HCT116 (cell line): Measurements from ENCODE around the gene DDX24. TPM values are rescaled to one million over a fixed set of nuclear protein-coding genes. Genes with fewer than 3 reads are reported as not detected.

ENCODE experiments used
- ATAC-seq: fragments of 200-7000 bp; cut with Tn5 transposase; 2 replicates; pipeline ENCODE4 v1.9.1; 2020; ENCODE audit warnings: mild to moderate bottlenecking, moderate library complexity
- BruUV-seq: library from RNA; stranded (reverse); fragments of 400-500 nt; replicated peaks from 2 replicates; lab custom pipeline; 2021; lab: Mats Ljungman, UMichigan
- CTCF ChIA-PET: fragments of 300-600 bp; sonication (Branson Sonifier 250); formaldehyde crosslinking; loops from one replicate; lab custom pipeline; 2021; ENCODE audit warnings: antibody characterized with exemption; lab: Charles Lee
- POLR2A ChIA-PET: fragments of 300-600, 350-600 bp; sonication (Branson Sonifier 250); formaldehyde crosslinking; loops from one replicate; lab custom pipeline; 2021; ENCODE audit warnings: antibody characterized with exemption; lab: Charles Lee
- RAD21 ChIA-PET, 2 experiments: fragments of 300-600 bp; sonication (Branson Sonifier 250); formaldehyde crosslinking; loops; one replicate each; lab custom pipeline; 2023; ENCODE audit warnings: low total read pairs in 2 of 2; ENCODE audit not compliant: uncharacterized antibody in 2 of 2, unreplicated experiment in 2 of 2, low non-redundant PET in 1 of 2; lab: Charles Lee
- DNase-seq: peaks from one replicate; pipeline ENCODE4 v3.0.0-alpha.2; 2010; ENCODE audit warnings: low read depth, low spot score
- H2AFZ ChIP-seq: fragments of 200-600 bp; shearing (Covaris generic), sonication (generic); 2 replicates; pipeline ENCODE4 v1.6.1; 2017; ENCODE audit warnings: low read depth, mixed run types, mixed read lengths, antibody characterized with exemption, low read length; ENCODE audit not compliant: poor library complexity, severe bottlenecking
- H3K27ac ChIP-seq: 2 replicates; pipeline ENCODE4 v1.5.1; 2012; ENCODE audit warnings: low read depth, low read length
- H3K27me3 ChIP-seq: fragments of 200-600 bp; sonication (generic); 2 replicates; pipeline ENCODE4 v1.6.1; 2016; ENCODE audit warnings: mixed run types, low read length, mixed read lengths; ENCODE audit not compliant: insufficient read depth
- H3K36me3 ChIP-seq, 2 experiments: fragments of 200-500 bp in 1 of 2; fragments of 200-600 bp in 1 of 2; sonication (Bioruptor generic) in 1 of 2; sonication (generic) in 1 of 2; 2 replicates each; pipeline versions ENCODE4 v1.5.1 to v1.6.1; 2014 to 2016; ENCODE audit warnings: low read length in 2 of 2, inconsistent platforms in 1 of 2, mixed read lengths in 1 of 2, mixed run types in 1 of 2; ENCODE audit not compliant: insufficient read depth in 2 of 2, control insufficient read depth in 1 of 2
- H3K4me1 ChIP-seq, 2 experiments: fragments of 200-600 bp in 1 of 2; sonication (generic) in 1 of 2; 2 replicates each; pipeline versions ENCODE4 v1.5.1 to v1.6.1; 2012 to 2017; ENCODE audit warnings: low read length in 2 of 2, inconsistent platforms in 1 of 2, mild to moderate bottlenecking in 1 of 2, mixed read lengths in 1 of 2, mixed run types in 1 of 2, moderate library complexity in 1 of 2; ENCODE audit not compliant: insufficient read depth in 2 of 2, control insufficient read depth in 1 of 2
- H3K4me2 ChIP-seq: fragments of 200-600 bp; sonication (generic); 2 replicates; pipeline ENCODE4 v1.6.1; 2017; ENCODE audit warnings: mixed run types, low read length, mixed read lengths
- H3K4me3 ChIP-seq, 2 experiments: fragments of 200-600 bp in 1 of 2; sonication (generic) in 1 of 2; replicated peaks in 1 of 2; 2 replicates each; pipeline ENCODE4 v1.5.1; 2011 to 2016; ENCODE audit warnings: low read length in 2 of 2, control low read depth in 1 of 2, low read depth in 1 of 2, mild to moderate bottlenecking in 1 of 2, mixed read lengths in 1 of 2, mixed run types in 1 of 2
- H3K79me2 ChIP-seq: fragments of 200-600 bp; sonication (generic); 2 replicates; pipeline ENCODE4 v1.6.1; 2017; ENCODE audit warnings: mild to moderate bottlenecking, mixed run types, low read length, moderate library complexity, mixed read lengths; ENCODE audit not compliant: insufficient read depth
- H3K9ac ChIP-seq: fragments of 200-600 bp; sonication (generic); 2 replicates; pipeline ENCODE4 v1.6.1; 2016; ENCODE audit warnings: low read length, mixed read lengths
- H3K9me2 ChIP-seq: fragments of 200-600 bp; sonication (generic), shearing (Covaris generic); 2 replicates; pipeline ENCODE4 v1.6.1; 2017; ENCODE audit warnings: mixed run types, mild to moderate bottlenecking, moderate library complexity; ENCODE audit not compliant: insufficient read depth
- H3K9me3 ChIP-seq, 2 experiments: fragments of 200-500 bp in 1 of 2; fragments of 200-600 bp in 1 of 2; sonication (Bioruptor generic) in 1 of 2; sonication (generic) in 1 of 2; 2 replicates each; pipeline ENCODE4 v1.6.1; 2014 to 2017; ENCODE audit warnings: low read length in 2 of 2, mixed read lengths in 2 of 2, inconsistent platforms in 1 of 2, low read depth in 1 of 2, mild to moderate bottlenecking in 1 of 2, mixed run types in 1 of 2, moderate library complexity in 1 of 2; ENCODE audit not compliant: control insufficient read depth in 1 of 2, insufficient read depth in 1 of 2
- H4K20me1 ChIP-seq: fragments of 200-600 bp; sonication (generic), shearing (Covaris generic); 2 replicates; pipeline ENCODE4 v1.6.1; 2017; ENCODE audit warnings: mixed run types, mild to moderate bottlenecking, moderate library complexity; ENCODE audit not compliant: insufficient read depth
- CBX3 ChIP-seq: IDR thresholded peaks from 2 replicates; pipeline ENCODE4 v1.6.1; 2012; ENCODE audit warnings: low read depth
- CEBPB ChIP-seq: IDR thresholded peaks from 2 replicates; pipeline ENCODE4 v1.6.1; 2012; ENCODE audit warnings: low read depth
- EGR1 ChIP-seq: IDR thresholded peaks from 2 replicates; pipeline ENCODE4 v1.6.1; 2012; ENCODE audit warnings: low read depth
- ELF1 ChIP-seq: IDR thresholded peaks from 2 replicates; pipeline ENCODE4 v1.6.1; 2012; ENCODE audit warnings: low read depth, borderline replicate concordance
- JUND ChIP-seq: IDR thresholded peaks from 2 replicates; pipeline ENCODE4 v1.6.1; 2012
- POLR2A ChIP-seq: IDR thresholded peaks from 2 replicates; pipeline ENCODE4 v1.7.0; 2011; ENCODE audit warnings: borderline replicate concordance; ENCODE audit not compliant: insufficient read depth, insufficient read length; ENCODE audit errors: extremely low read depth
- SIN3A ChIP-seq: IDR thresholded peaks from 2 replicates; pipeline ENCODE4 v1.6.1; 2012; ENCODE audit warnings: low read depth
- SRF ChIP-seq: IDR thresholded peaks from 2 replicates; pipeline ENCODE4 v1.6.1; 2012; ENCODE audit warnings: low read depth
- TCF7L2 ChIP-seq: IDR thresholded peaks from 2 replicates; pipeline ENCODE4 v1.7.0; 2011; ENCODE audit warnings: borderline replicate concordance, inconsistent platforms; ENCODE audit not compliant: insufficient read depth, insufficient read length; ENCODE audit errors: extremely low read depth
- YY1 ChIP-seq: IDR thresholded peaks from 2 replicates; pipeline ENCODE4 v1.6.1; 2011; ENCODE audit warnings: low read length, low read depth, moderate library complexity, mild to moderate bottlenecking; ENCODE audit not compliant: insufficient replicate concordance; ENCODE audit errors: extremely low read depth
- ZFX ChIP-seq: fragments of 450-650 bp; IDR thresholded peaks from 2 replicates; pipeline ENCODE4 v1.6.1; 2017
- ZNF274 ChIP-seq: fragments of 200-500 bp; sonication (Bioruptor generic); IDR thresholded peaks from 2 replicates; pipeline ENCODE4 v1.6.1; 2014; ENCODE audit warnings: mild to moderate bottlenecking, low read depth, low read length, inconsistent platforms
- intact Hi-C: fragments of 100-400 bp; cut with micrococcal nuclease; formaldehyde crosslinking; loops from 2 replicates; pipeline ENCODE4 v1.10.0; 2022
- total RNA-seq: library from RNA; stranded (reverse); gene quantifications from one replicate; pipeline ENCODE4 v1.2.1, GENCODE V29; 2021; ENCODE audit not compliant: unreplicated experiment
- TF ChIP-seq, protein P1 (sequence below), 3 experiments: fragments of 200-600 bp in 1 of 3; sonication (generic) in 1 of 3; IDR thresholded peaks in 2 of 3; conservative IDR thresholded peaks in 1 of 3; 2 replicates each; pipeline ENCODE4 v1.5.1; 2012 to 2017; ENCODE audit warnings: low read depth in 2 of 3, low read length in 2 of 3, antibody characterized with exemption in 1 of 3, borderline replicate concordance in 1 of 3, control low read depth in 1 of 3, mild to moderate bottlenecking in 1 of 3, mixed read lengths in 1 of 3, mixed run types in 1 of 3, moderate library complexity in 1 of 3; ENCODE audit not compliant: insufficient read depth in 1 of 3
- TF ChIP-seq, protein P2 (sequence below): IDR thresholded peaks from 2 replicates; pipeline ENCODE4 v1.6.1; 2012
- TF ChIP-seq, protein P3 (sequence below): IDR thresholded peaks from 2 replicates; pipeline ENCODE4 v1.6.1; 2012; ENCODE audit warnings: low read depth
- TF ChIP-seq, protein P4 (sequence below): IDR thresholded peaks from 2 replicates; pipeline ENCODE4 v1.6.1; 2012

Gene DDX24
- total RNA-seq, 1 experiment from 2014 or later: 169 TPM

DNA sequence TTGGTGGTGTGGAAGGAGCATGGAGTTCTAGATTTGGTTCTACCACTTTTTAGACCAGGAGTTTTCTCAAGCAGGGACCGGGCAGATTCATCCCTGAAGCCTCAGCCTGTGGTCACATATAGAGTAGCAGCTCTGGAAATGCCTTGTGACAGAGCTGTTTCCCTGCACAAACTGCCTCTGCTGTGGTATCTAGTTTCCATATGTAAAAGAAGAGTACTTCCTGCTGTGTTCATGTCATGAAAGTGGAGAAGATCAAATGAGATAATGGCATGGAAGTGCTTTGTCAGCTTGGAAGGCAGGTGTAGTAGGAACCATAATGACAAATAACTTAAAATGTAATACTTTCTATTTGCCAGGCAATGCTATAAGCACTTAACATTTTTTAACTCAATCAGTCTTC lies 28.8 kb downstream of the DDX24 start:
- DNase-seq (no peak), ATAC-seq (no peak)
- Histone ChIP-seq H3K27me3 (no peaks in the 10 kb centered on the region), H2AFZ (no peak overlapping the region), H3K79me2 (no peaks in the 10 kb centered on the region; the same call in 1 of the 2 replicates), H3K4me3 (no peak overlapping the region), H3K27ac (no peak overlapping the region), H3K36me3 (peaks cover 43 to 74% of the 10 kb centered on the region in 2 experiments; a peak in 3 of 4 replicates), H3K4me1 (no peaks in the 10 kb centered on the region), H3K9me3 (no peaks in the 10 kb centered on the region), H3K9ac (no peak overlapping the region), H4K20me1 (no peaks in the 10 kb centered on the region), H3K9me2 (no peaks in the 10 kb centered on the region), H3K4me2 (no peak overlapping the region)
- POLR2A ChIA-PET: no interaction called here
- no peak for TF ChIP-seq EGR1
- no peak for TF ChIP-seq SRF
- no peak for TF ChIP-seq ELF1
- no peak for TF ChIP-seq CBX3
- no peak for TF ChIP-seq ZFX
- TF ChIP-seq POLR2A: no peak
- no peak for TF ChIP-seq JUND
- no peak for TF ChIP-seq CEBPB
- TF ChIP-seq, protein P1, sequence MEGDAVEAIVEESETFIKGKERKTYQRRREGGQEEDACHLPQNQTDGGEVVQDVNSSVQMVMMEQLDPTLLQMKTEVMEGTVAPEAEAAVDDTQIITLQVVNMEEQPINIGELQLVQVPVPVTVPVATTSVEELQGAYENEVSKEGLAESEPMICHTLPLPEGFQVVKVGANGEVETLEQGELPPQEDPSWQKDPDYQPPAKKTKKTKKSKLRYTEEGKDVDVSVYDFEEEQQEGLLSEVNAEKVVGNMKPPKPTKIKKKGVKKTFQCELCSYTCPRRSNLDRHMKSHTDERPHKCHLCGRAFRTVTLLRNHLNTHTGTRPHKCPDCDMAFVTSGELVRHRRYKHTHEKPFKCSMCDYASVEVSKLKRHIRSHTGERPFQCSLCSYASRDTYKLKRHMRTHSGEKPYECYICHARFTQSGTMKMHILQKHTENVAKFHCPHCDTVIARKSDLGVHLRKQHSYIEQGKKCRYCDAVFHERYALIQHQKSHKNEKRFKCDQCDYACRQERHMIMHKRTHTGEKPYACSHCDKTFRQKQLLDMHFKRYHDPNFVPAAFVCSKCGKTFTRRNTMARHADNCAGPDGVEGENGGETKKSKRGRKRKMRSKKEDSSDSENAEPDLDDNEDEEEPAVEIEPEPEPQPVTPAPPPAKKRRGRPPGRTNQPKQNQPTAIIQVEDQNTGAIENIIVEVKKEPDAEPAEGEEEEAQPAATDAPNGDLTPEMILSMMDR (IDR thresholded peaks at IDR 0.05 in 2 of 3, conservative IDR thresholded peaks at IDR 0.05 in 1 of 3; ENCODE audit: borderline replicate concordance in 1 of 3, insufficient read depth in 1 of 3, low read depth in 2 of 3, low read length in 2 of 3): no peak
- no peak for TF ChIP-seq ZNF274
- TF ChIP-seq, protein P2, sequence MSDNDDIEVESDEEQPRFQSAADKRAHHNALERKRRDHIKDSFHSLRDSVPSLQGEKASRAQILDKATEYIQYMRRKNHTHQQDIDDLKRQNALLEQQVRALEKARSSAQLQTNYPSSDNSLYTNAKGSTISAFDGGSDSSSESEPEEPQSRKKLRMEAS: no peak
- TF ChIP-seq, protein P3, sequence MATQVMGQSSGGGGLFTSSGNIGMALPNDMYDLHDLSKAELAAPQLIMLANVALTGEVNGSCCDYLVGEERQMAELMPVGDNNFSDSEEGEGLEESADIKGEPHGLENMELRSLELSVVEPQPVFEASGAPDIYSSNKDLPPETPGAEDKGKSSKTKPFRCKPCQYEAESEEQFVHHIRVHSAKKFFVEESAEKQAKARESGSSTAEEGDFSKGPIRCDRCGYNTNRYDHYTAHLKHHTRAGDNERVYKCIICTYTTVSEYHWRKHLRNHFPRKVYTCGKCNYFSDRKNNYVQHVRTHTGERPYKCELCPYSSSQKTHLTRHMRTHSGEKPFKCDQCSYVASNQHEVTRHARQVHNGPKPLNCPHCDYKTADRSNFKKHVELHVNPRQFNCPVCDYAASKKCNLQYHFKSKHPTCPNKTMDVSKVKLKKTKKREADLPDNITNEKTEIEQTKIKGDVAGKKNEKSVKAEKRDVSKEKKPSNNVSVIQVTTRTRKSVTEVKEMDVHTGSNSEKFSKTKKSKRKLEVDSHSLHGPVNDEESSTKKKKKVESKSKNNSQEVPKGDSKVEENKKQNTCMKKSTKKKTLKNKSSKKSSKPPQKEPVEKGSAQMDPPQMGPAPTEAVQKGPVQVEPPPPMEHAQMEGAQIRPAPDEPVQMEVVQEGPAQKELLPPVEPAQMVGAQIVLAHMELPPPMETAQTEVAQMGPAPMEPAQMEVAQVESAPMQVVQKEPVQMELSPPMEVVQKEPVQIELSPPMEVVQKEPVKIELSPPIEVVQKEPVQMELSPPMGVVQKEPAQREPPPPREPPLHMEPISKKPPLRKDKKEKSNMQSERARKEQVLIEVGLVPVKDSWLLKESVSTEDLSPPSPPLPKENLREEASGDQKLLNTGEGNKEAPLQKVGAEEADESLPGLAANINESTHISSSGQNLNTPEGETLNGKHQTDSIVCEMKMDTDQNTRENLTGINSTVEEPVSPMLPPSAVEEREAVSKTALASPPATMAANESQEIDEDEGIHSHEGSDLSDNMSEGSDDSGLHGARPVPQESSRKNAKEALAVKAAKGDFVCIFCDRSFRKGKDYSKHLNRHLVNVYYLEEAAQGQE: no peak
- TF ChIP-seq YY1: no peak
- TF ChIP-seq, protein P4, sequence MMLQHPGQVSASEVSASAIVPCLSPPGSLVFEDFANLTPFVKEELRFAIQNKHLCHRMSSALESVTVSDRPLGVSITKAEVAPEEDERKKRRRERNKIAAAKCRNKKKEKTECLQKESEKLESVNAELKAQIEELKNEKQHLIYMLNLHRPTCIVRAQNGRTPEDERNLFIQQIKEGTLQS: no peak
- no peak for TF ChIP-seq TCF7L2
- TF ChIP-seq SIN3A: no peak
- RAD21 ChIA-PET: interaction anchor here in 1 of 2 experiments (2.0 kb wide), 1 partner anchor 85 kb away, joined by 5 read pairs; no protein-coding TSS in a partner anchor
- BruUV-seq: no TSS peak
- CTCF ChIA-PET: interaction anchor here (0.7 to 1.8 kb wide), 3 partner anchors 80 to 434 kb away, joined by 3 to 20 read pairs (median 3); no protein-coding TSS in a partner anchor
- intact Hi-C loops: no loop called here
